HUES48 (cell line): Measurements from ENCODE around the gene PRKCE.

Experiments
- H3K27ac ChIP-seq: one replicate; pipeline ENCODE4 v1.7.0; 2013; ENCODE audit warnings: low read depth, low read length, inconsistent platforms
- H3K27me3 ChIP-seq: 2 replicates; pipeline ENCODE4 v1.6.1; 2013; ENCODE audit warnings: mild to moderate bottlenecking, low read length; ENCODE audit not compliant: control insufficient read depth, insufficient read depth
- H3K36me3 ChIP-seq: 2 replicates; pipeline ENCODE4 v1.6.1; 2013; ENCODE audit warnings: low read length; ENCODE audit not compliant: control insufficient read depth, insufficient read depth
- H3K4me1 ChIP-seq: 2 replicates; pipeline ENCODE4 v1.6.1; 2013; ENCODE audit warnings: mild to moderate bottlenecking, low read length; ENCODE audit not compliant: control insufficient read depth, insufficient read depth
- H3K4me3 ChIP-seq: 2 replicates; pipeline ENCODE4 v1.5.1; 2013; ENCODE audit warnings: mild to moderate bottlenecking, low read depth, low read length
- H3K9ac ChIP-seq: 2 replicates; pipeline ENCODE4 v1.6.1; 2013; ENCODE audit warnings: mild to moderate bottlenecking, low read depth, low read length, moderate library complexity
- H3K9me3 ChIP-seq: 2 replicates; pipeline ENCODE4 v1.6.1; 2013; ENCODE audit warnings: low read length; ENCODE audit not compliant: control insufficient read depth, insufficient read depth

PRKCE gene

DNA sequence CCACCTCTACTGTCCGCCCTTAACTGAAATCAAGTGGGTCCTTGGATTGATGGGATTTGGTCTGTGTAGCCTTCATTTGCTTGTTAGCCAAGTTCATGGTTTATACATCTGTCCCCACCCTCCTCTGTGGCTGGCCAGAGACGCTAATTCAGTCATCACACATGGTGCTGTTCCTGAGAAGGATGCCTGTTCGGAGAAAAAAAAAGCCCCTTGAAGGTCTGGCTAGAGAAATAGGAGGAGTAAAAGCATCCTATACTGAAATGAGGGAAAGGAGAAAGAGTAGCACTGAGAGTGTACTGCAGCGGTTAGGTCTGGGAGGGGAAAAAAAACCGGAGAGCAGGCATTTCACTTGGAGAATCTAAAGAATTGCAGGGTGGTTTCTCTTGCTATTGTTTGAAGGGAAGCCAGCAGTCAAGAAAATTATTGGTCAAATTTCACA, 465.1 kb downstream of the PRKCE start:
- Histone ChIP-seq H3K36me3 (no peaks in the 10 kb centered on the region), H3K4me3 (no peak overlapping the region), H3K9ac (no peak overlapping the region), H3K9me3 (no peaks in the 10 kb centered on the region), H3K4me1 (no peaks in the 10 kb centered on the region), H3K27ac (no peak overlapping the region), H3K27me3 (no peaks in the 10 kb centered on the region)

- H3K36me3 ChIP-seq, result no peaks in the 10 kb centered on the region
- H3K4me3 ChIP-seq, result no peak overlapping the region
These were observed 465.9 kb downstream of the PRKCE start for GRCh38 chr2:46117379-46117778.

GRCh38 chr2:46117994-46118393, 466.5 kb downstream of the PRKCE start:
- H3K9me3 ChIP-seq, result no peaks in the 10 kb centered on the region
- H3K27me3 ChIP-seq, result no peaks in the 10 kb centered on the region
- no peaks in the 10 kb centered on the region for H3K4me1 ChIP-seq
- H3K27ac ChIP-seq, result no peak overlapping the region
- no peak overlapping the region for H3K4me3 ChIP-seq
- H3K9ac ChIP-seq, result no peak overlapping the region
- no peaks in the 10 kb centered on the region for H3K36me3 ChIP-seq

More at GRCh38 chr2:46117379-46117778, 465.9 kb downstream of the PRKCE start:
- H3K9me3 ChIP-seq, result no peaks in the 10 kb centered on the region
- no peak overlapping the region for H3K9ac ChIP-seq
- H3K27ac ChIP-seq, result no peak overlapping the region
- H3K4me1 ChIP-seq, result no peaks in the 10 kb centered on the region
- no peaks in the 10 kb centered on the region for H3K27me3 ChIP-seq

- no peak overlapping the region for H3K27ac ChIP-seq
These were observed 467.3 kb downstream of the PRKCE start for GRCh38 chr2:46118656-46119371.

DNA sequence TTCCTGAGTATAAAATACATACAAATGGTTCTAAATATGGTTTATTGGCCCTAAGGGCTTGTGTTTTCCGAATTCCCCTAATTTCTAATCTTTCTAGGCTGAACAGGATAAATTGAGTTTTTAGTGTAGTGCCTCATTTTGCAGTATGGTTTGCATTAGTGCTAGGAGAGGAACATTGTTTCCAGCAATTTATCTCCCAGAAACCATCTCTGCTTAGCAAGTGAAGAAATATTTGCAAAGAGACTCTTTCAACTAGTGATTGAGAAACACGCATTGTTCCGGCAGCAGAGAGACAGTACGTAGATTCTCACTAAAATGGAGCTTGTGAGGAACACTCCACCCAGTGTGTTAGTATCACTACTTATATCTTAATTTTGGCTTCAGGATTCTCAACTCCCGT, 468.0 kb downstream of the PRKCE start:
- no peak overlapping the region for H3K4me3 ChIP-seq
- no peak overlapping the region for H3K27ac ChIP-seq
- H3K36me3 ChIP-seq, result no peaks in the 10 kb centered on the region
- no peaks in the 10 kb centered on the region for H3K27me3 ChIP-seq
- H3K9me3 ChIP-seq, result no peaks in the 10 kb centered on the region
- no peaks in the 10 kb centered on the region for H3K4me1 ChIP-seq
- no peak overlapping the region for H3K9ac ChIP-seq

More at GRCh38 chr2:46118656-46119371, 467.3 kb downstream of the PRKCE start:
- Histone ChIP-seq H3K9me3 (no peaks in the 10 kb centered on the region), H3K4me1 (no peaks in the 10 kb centered on the region), H3K4me3 (no peak overlapping the region), H3K9ac (no peak overlapping the region), H3K27me3 (no peaks in the 10 kb centered on the region), H3K36me3 (no peaks in the 10 kb centered on the region)

- H3K4me1 ChIP-seq, result no peaks in the 10 kb centered on the region
- H3K4me3 ChIP-seq, result no peak overlapping the region
- no peaks in the 10 kb centered on the region for H3K9me3 ChIP-seq
- H3K27me3 ChIP-seq, result no peaks in the 10 kb centered on the region
- no peak overlapping the region for H3K27ac ChIP-seq
- no peaks in the 10 kb centered on the region for H3K36me3 ChIP-seq
- no peak overlapping the region for H3K9ac ChIP-seq
These were observed 469.5 kb downstream of the PRKCE start for GRCh38 chr2:46120792-46121555.

GRCh38 chr2:46122318-46122976, 471.0 kb downstream of the PRKCE start:
- Histone ChIP-seq H3K36me3 (no peaks in the 10 kb centered on the region), H3K9me3 (no peaks in the 10 kb centered on the region), H3K4me1 (no peaks in the 10 kb centered on the region), H3K27me3 (no peaks in the 10 kb centered on the region), H3K9ac (no peak overlapping the region), H3K27ac (no peak overlapping the region), H3K4me3 (no peak overlapping the region)

GRCh38 chr2:46123013-46123412, 471.5 kb downstream of the PRKCE start:
- H3K27ac ChIP-seq, result no peak overlapping the region
- no peaks in the 10 kb centered on the region for H3K27me3 ChIP-seq
- no peaks in the 10 kb centered on the region for H3K36me3 ChIP-seq
- no peak overlapping the region for H3K9ac ChIP-seq
- no peak overlapping the region for H3K4me3 ChIP-seq
- no peaks in the 10 kb centered on the region for H3K4me1 ChIP-seq
- no peaks in the 10 kb centered on the region for H3K9me3 ChIP-seq

DNA sequence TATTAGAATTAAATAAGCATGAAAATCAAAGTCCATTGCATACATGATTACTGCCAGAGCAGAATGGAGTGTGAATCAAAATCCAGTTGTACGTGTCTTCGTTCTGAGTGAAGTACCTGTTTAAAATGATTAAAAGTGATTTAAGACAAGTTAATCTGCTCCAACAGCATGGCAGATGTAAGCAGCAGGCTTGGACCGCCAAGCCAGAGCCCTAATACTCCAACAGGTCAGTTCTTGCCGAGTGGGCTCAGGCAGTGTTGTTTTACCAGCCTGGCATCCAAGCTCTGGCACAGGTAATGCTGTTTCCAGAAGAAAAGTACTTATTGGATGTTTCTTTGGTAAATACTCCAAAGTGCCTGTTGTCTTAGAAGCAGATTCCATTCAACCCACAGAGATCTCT, 474.3 kb downstream of the PRKCE start:
- no peaks in the 10 kb centered on the region for H3K4me1 ChIP-seq
- H3K27ac ChIP-seq, result no peak overlapping the region
- no peaks in the 10 kb centered on the region for H3K27me3 ChIP-seq
- H3K9ac ChIP-seq, result no peak overlapping the region
- no peaks in the 10 kb centered on the region for H3K9me3 ChIP-seq
- H3K4me3 ChIP-seq, result no peak overlapping the region
- no peaks in the 10 kb centered on the region for H3K36me3 ChIP-seq

DNA sequence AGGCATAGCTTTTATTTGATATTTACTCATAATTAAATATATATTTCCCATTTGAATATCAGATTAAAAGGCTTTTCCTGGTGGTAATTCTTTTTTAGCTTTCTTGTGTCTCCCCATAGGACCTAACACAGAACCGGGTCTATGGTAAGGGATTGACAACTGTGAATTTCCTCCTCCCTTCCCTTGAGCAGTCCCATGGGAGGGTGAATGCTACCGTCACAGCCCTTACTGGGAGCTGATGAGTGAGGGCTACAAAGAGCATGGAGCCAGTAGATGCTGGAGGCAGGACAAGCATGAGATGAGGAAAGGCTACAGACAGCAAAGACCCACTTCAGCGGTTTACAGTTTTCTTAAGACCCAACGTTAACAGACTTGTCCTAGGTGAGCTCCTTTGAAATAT, 475.1 kb downstream of the PRKCE start:
- no peaks in the 10 kb centered on the region for H3K9me3 ChIP-seq
- no peak overlapping the region for H3K4me3 ChIP-seq
- H3K4me1 ChIP-seq, result no peaks in the 10 kb centered on the region
- H3K9ac ChIP-seq, result no peak overlapping the region
- H3K27ac ChIP-seq, result no peak overlapping the region
- no peaks in the 10 kb centered on the region for H3K36me3 ChIP-seq
- no peaks in the 10 kb centered on the region for H3K27me3 ChIP-seq

DNA sequence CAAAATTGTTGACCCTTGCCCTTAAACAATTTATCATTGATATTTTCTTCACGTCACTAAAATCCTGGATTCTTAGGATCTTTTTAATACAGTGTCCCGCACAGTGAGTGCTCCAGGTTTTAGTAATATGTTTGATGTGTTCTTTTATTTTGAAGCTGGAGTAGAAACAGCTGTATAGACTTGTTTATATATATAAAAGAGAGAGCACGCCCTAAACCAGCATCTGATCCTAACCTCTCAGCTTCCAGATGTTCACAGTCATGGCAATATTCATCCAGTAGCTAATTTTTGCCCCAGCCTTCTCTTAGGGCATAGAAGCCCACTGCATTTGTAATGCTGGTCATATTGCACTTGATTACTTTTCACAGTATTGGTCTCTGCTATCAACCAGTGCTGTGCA, 475.7 kb downstream of the PRKCE start:
- no peaks in the 10 kb centered on the region for H3K36me3 ChIP-seq
- no peak overlapping the region for H3K4me3 ChIP-seq
- H3K9me3 ChIP-seq, result no peaks in the 10 kb centered on the region
- no peaks in the 10 kb centered on the region for H3K4me1 ChIP-seq
- no peak overlapping the region for H3K27ac ChIP-seq
- no peaks in the 10 kb centered on the region for H3K27me3 ChIP-seq
- no peak overlapping the region for H3K9ac ChIP-seq
